GM12875 (cell line): ENCODE results near the gene PSME1.

Experiments
- H3K4me3 ChIP-seq: one replicate; pipeline ENCODE4 v1.5.1; 2011; ENCODE audit warnings: low read depth, low read length, control low read depth
- TF ChIP-seq, protein P1 (sequence below): IDR thresholded peaks from 2 replicates; pipeline ENCODE4 v1.5.1; 2011; ENCODE audit warnings: low read depth, mild to moderate bottlenecking, control low read depth, inconsistent platforms, low read length, moderate library complexity, borderline replicate concordance; ENCODE audit not compliant: insufficient read depth

PSME1 gene

GRCh38 chr14:24186831-24187538, 51.0 kb downstream of the PSME1 start:
- TF ChIP-seq, protein P1, sequence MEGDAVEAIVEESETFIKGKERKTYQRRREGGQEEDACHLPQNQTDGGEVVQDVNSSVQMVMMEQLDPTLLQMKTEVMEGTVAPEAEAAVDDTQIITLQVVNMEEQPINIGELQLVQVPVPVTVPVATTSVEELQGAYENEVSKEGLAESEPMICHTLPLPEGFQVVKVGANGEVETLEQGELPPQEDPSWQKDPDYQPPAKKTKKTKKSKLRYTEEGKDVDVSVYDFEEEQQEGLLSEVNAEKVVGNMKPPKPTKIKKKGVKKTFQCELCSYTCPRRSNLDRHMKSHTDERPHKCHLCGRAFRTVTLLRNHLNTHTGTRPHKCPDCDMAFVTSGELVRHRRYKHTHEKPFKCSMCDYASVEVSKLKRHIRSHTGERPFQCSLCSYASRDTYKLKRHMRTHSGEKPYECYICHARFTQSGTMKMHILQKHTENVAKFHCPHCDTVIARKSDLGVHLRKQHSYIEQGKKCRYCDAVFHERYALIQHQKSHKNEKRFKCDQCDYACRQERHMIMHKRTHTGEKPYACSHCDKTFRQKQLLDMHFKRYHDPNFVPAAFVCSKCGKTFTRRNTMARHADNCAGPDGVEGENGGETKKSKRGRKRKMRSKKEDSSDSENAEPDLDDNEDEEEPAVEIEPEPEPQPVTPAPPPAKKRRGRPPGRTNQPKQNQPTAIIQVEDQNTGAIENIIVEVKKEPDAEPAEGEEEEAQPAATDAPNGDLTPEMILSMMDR: no peak
- no peak overlapping the region for H3K4me3 ChIP-seq

- TF ChIP-seq, protein P1: no peak
- peak overlapping the region; percentile 66 for H3K4me3 ChIP-seq
These were observed 51.5 kb downstream of the PSME1 start for GRCh38 chr14:24187539-24187915.
